ENCODE measurements around the gene SGO2. TPM values are rescaled to one million over a fixed set of nuclear protein-coding genes. Genes with fewer than 3 reads are reported as not detected.
"Not testable (repeated sequence)": the region's sequence is repeated elsewhere in the genome, so short reads cannot be mapped to it uniquely, and the experiment has no call there.

Gene SGO2
- total RNA-seq, 1 donor from 2014 or later: 1.7 TPM

DNA sequence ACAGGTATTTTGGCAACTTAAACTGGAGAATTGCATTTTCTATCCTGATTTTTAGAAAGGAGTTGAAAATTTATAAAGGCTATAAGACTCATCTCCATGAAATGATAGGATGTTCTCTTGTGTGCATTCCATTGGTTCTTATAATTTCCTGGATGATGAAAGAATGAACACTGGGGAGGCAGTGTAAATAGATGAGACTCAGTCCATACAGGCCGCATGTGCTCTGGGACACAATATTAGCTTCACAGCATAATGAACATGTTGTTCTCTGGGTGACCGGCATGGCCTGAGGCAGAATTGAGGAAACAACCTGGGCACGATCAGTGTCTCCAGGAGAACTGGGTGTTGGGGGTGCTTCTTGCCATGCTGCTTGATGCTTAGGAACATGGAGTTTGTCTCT is 98.7 kb downstream of the SGO2 start:
- Histone ChIP-seq H3K9me3 (no peaks in the 10 kb centered on the region), H3K4me1 (no peaks in the 10 kb centered on the region), H3K27me3 (no peaks in the 10 kb centered on the region), H3K27ac (no peak overlapping the region), H3K4me3 (no peak overlapping the region), H3K36me3 (no peaks in the 10 kb centered on the region)
- TF ChIP-seq, protein P1, sequence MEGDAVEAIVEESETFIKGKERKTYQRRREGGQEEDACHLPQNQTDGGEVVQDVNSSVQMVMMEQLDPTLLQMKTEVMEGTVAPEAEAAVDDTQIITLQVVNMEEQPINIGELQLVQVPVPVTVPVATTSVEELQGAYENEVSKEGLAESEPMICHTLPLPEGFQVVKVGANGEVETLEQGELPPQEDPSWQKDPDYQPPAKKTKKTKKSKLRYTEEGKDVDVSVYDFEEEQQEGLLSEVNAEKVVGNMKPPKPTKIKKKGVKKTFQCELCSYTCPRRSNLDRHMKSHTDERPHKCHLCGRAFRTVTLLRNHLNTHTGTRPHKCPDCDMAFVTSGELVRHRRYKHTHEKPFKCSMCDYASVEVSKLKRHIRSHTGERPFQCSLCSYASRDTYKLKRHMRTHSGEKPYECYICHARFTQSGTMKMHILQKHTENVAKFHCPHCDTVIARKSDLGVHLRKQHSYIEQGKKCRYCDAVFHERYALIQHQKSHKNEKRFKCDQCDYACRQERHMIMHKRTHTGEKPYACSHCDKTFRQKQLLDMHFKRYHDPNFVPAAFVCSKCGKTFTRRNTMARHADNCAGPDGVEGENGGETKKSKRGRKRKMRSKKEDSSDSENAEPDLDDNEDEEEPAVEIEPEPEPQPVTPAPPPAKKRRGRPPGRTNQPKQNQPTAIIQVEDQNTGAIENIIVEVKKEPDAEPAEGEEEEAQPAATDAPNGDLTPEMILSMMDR (IDR thresholded peaks at IDR 0.05): no peak
- TF ChIP-seq POLR2A (IDR thresholded peaks at IDR 0.05) (no peak), POLR2AphosphoS5 (IDR thresholded peaks at IDR 0.05; ENCODE audit: insufficient read depth in 1 of 2, low read depth in 1 of 2) (no peak)
- no peak for DNase-seq (ENCODE audit: extremely low spot score in 2 of 2)
- intact Hi-C loops (cut with DNase I): no loop called here

DNA sequence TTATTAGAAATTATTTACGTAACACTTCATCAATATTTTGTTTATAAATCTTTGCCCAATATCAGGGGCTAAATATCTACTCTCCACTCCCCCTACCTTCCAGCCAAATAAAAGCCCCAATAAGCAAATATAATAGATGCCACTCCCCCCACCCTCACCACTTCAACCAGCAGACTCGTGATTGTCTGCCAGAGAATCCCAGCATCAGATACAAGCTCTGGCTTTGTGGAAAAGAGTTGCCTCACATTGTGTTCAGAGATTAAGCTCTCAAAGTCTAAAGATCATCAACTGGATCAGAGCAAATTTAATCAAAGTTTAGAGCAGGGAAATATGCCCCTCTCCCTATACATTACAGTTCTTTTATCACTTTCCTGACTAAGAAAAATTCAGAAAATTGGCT is 99.3 kb downstream of the SGO2 start:
- H3K36me3 ChIP-seq: no peaks in the 10 kb centered on the region
- H3K27me3 ChIP-seq: no peaks in the 10 kb centered on the region
- H3K9me3 ChIP-seq: no peaks in the 10 kb centered on the region
- no peaks in the 10 kb centered on the region for H3K4me1 ChIP-seq
- no peak overlapping the region for H3K4me3 ChIP-seq
- H3K27ac ChIP-seq: no peak overlapping the region
- intact Hi-C loops (cut with DNase I): no loop called here
- TF ChIP-seq POLR2AphosphoS5 (IDR thresholded peaks at IDR 0.05; ENCODE audit: insufficient read depth in 1 of 2, low read depth in 1 of 2) (no peak), POLR2A (IDR thresholded peaks at IDR 0.05) (no peak)
- TF ChIP-seq, protein P1 (IDR thresholded peaks at IDR 0.05): no peak
- no peak for DNase-seq (ENCODE audit: extremely low spot score in 2 of 2)

DNA sequence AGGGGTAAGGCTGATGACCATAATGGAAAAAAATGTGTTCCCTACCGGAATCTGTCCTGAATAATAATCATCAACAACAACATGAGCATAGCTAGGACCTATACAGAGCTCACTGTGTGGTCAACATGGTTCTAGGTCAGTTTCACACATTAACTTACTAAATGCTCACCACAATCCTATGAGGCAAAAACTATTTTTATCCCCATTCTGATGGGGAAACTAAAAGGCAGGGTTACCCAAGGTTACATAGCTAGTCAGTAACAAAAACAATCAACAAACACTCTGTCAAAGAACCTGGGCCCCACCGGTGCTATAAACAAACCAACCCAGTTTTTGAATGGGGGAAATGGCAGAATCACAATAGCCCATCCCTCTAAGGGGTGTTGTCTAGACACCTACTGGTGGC is 100.0 kb downstream of the SGO2 start:
- Histone ChIP-seq H3K36me3 (no peaks in the 10 kb centered on the region), H3K9me3 (no peaks in the 10 kb centered on the region), H3K27ac (no peak overlapping the region), H3K27me3 (no peaks in the 10 kb centered on the region), H3K4me1 (no peaks in the 10 kb centered on the region), H3K4me3 (no peak overlapping the region)
- DNase-seq (ENCODE audit: extremely low spot score in 2 of 2): no peak
- no peak for TF ChIP-seq POLR2AphosphoS5 (IDR thresholded peaks at IDR 0.05; ENCODE audit: insufficient read depth in 1 of 2, low read depth in 1 of 2)
- TF ChIP-seq, protein P1 (IDR thresholded peaks at IDR 0.05): no peak
- no peak for TF ChIP-seq POLR2A (IDR thresholded peaks at IDR 0.05)
- intact Hi-C loops (cut with DNase I): no loop called here

DNA sequence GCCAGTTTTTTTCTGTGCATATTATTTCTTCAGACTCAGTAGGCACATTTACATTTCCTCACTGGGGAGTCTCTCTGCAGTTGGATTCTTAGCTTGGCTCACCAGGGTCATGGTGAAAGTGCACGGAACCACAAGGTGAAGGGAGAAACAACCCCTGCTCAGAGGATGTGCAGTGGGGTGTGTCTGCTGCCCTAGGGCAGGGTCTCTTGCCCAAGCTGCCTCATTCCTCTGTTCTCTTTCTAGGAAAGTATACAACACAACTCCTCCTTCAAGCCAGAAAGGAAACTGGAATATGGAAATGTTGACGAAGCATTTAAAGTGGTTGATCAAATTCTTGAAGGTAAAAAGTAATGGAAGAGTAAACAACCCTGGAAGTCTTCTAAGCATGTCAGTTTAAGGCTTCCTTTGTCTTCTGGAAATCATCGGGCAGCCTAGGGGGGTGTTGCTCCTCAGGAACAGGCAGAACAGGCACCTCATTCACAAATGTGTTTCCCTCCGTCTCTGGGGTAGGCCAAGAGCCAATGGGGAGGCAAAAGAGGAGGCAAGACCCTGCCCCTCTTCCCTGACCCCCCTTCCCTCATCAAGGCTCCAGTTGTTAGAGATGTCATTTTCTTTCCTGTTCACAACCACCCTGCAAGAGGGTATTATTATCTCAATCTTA is 101.2 kb downstream of the SGO2 start:
- Histone ChIP-seq H3K4me1 (no peaks in the 10 kb centered on the region), H3K36me3 (no peaks in the 10 kb centered on the region), H3K27me3 (no peaks in the 10 kb centered on the region), H3K27ac (no peak overlapping the region), H3K4me3 (no peak overlapping the region), H3K9me3 (no peaks in the 10 kb centered on the region)
- no peak for DNase-seq (ENCODE audit: extremely low spot score in 2 of 2)
- TF ChIP-seq POLR2A (IDR thresholded peaks at IDR 0.05): no peak
- TF ChIP-seq POLR2AphosphoS5 (IDR thresholded peaks at IDR 0.05; ENCODE audit: insufficient read depth in 1 of 2, low read depth in 1 of 2): no peak
- TF ChIP-seq, protein P1 (IDR thresholded peaks at IDR 0.05): no peak
- intact Hi-C loops (cut with DNase I): no loop called here

DNA sequence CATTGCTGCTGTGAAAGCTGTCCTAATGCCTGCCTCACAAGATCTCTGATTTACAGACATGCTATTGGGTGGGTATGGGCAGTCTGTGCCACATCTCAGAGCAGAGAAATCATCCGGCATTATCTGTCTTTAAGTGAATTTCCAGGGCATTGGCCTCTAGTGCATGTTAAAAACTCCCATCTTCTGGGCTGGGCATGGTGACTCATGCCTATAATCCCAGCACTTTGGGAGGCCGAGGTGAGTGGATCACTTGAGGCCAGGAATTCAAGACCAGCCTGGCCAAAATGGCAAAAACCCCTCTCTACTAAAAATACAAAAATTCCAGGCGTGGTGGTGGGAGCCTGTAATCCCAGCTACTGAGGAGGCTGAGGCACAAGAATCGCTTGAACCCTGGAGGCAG is 102.5 kb downstream of the SGO2 start:
- H3K27me3 ChIP-seq; H3K4me3 ChIP-seq; intact Hi-C loops (cut with DNase I): not testable (repeated sequence)

More for the DNA sequence above, 102.5 kb downstream of the SGO2 start:
- not testable (repeated sequence) for H3K27ac ChIP-seq; H3K4me1 ChIP-seq; H3K36me3 ChIP-seq; DNase-seq (ENCODE audit: extremely low spot score in 2 of 2); H3K9me3 ChIP-seq
